Activated CD4-positive, alpha-beta T cell treated with anti-CD3 and anti-CD28 coated beads, Interleukin-2, Interleukin-4, amounts not matched to agents 100 ng/mL and 50 ng/mL, durations not matched to agents 16 hours and 8 hours (primary cell): ENCODE data around the gene SLC28A3.
A peak's percentile ranks its signal among the peaks of the same experiment; 100 is the strongest.

Experiments used
- DNase-seq: peaks from one replicate; pipeline ENCODE4 v3.0.0-alpha.2; 2020; ENCODE audit warnings: low spot score

SLC28A3 gene

GRCh38 chr9:84296146-84296843 is 44.3 kb downstream of the SLC28A3 start:
- peak; percentile 82 for DNase-seq

- DNase-seq = peak; percentile 44
These were observed 46.2 kb downstream of the SLC28A3 start for GRCh38 chr9:84294241-84294950.

- peak; percentile 31 for DNase-seq
These were observed 47.4 kb downstream of the SLC28A3 start for GRCh38 chr9:84293001-84293798.

- no peak for DNase-seq
These were observed 55.2 kb downstream of the SLC28A3 start for GRCh38 chr9:84285381-84285780.

GRCh38 chr9:84283946-84284345 is 56.6 kb downstream of the SLC28A3 start:
- DNase-seq = no peak

- DNase-seq = no peak
These were observed 62.4 kb downstream of the SLC28A3 start for GRCh38 chr9:84278130-84278529.

GRCh38 chr9:84277646-84278045 is 62.9 kb downstream of the SLC28A3 start:
- DNase-seq = no peak

- no peak for DNase-seq
These were observed 63.8 kb downstream of the SLC28A3 start for GRCh38 chr9:84276741-84277140.

- DNase-seq = no peak
These were observed 68.5 kb downstream of the SLC28A3 start for GRCh38 chr9:84271921-84272556.

GRCh38 chr9:84271531-84271900 is 69.0 kb downstream of the SLC28A3 start:
- peak; percentile 60 for DNase-seq

GRCh38 chr9:84270847-84271530 is 69.6 kb downstream of the SLC28A3 start:
- DNase-seq = no peak

- DNase-seq = peak; percentile 35
These were observed 74.4 kb downstream of the SLC28A3 start for GRCh38 chr9:84266087-84266561.

GRCh38 chr9:84264307-84265029 is 76.1 kb downstream of the SLC28A3 start:
- no peak for DNase-seq

- DNase-seq = peak; percentile 52
These were observed 79.3 kb downstream of the SLC28A3 start for GRCh38 chr9:84261070-84261746.

- DNase-seq = no peak
These were observed 82.2 kb downstream of the SLC28A3 start for GRCh38 chr9:84258371-84258770.

- no peak for DNase-seq
These were observed 84.9 kb downstream of the SLC28A3 start for GRCh38 chr9:84255696-84256095.

GRCh38 chr9:84254972-84255371 is 85.6 kb downstream of the SLC28A3 start:
- DNase-seq = no peak

GRCh38 chr9:84251921-84252320 is 88.6 kb downstream of the SLC28A3 start:
- DNase-seq = no peak

GRCh38 chr9:84241817-84242373 is 98.7 kb downstream of the SLC28A3 start:
- no peak for DNase-seq

- DNase-seq = no peak
These were observed 101.2 kb downstream of the SLC28A3 start for GRCh38 chr9:84239343-84239742.
